PC-3 (cell line): ENCODE measurements around the gene TRABD.

ENCODE experiments used
- CTCF ChIP-seq: fragments of 300-600 bp; sonication (generic); conservative IDR thresholded peaks from 2 replicates; pipeline ENCODE4 v1.5.1; 2017; ENCODE audit warnings: antibody characterized with exemption, low read depth, mild to moderate bottlenecking, low read length
- EZH2phosphoT487 ChIP-seq: fragments of 300-600 bp; sonication (generic); IDR thresholded peaks from 2 replicates; pipeline ENCODE4 v1.6.1; 2018; ENCODE audit warnings: mild to moderate bottlenecking, antibody characterized with exemption, low read length, borderline replicate concordance

DNA sequence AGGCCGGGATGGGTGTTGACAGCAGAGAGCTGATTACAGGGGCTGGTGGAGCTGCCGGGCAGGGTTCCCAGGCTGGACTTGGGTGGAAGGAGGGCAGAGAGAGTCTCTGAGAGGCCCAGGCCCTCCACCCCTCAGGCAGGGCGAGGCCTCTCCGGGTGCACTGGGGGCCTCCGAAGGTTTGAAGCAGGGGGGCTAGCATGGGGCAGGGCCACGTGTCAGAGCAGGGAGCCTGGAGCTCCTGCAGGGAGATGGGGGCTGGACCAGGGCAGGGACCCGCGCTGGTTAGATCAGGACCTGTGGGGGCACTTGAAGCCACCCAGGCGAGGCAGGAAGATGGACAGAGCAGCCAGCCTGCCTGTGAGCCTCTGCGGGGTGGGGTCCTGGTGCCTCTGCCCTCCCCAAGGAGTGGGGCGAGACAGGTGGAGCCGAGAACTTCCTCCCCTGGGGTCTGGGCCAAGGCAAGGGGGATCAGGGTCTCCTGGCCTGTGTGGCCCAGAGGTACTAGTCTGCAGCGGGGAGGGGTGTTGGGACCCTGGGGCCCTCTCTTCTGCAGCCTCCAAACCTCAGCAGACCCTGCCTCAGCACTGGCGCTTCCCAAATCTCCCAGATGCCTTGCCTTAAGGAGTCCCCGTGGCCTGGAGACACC lies 14.3 kb upstream of the TRABD start:
- TF ChIP-seq CTCF: no peak
- no peak for TF ChIP-seq EZH2phosphoT487
